Tibial nerve (tissue), 3 donors: Measurements from ENCODE around the gene SMARCD2.

ENCODE experiments used
- CTCF ChIP-seq, 5 experiments: fragments of 200-600 bp in 3 of 5; fragments of 450-650 bp in 2 of 5; sonication (generic) in 3 of 5; IDR thresholded peaks; one replicate each; pipeline ENCODE4 v1.5.1; 2016 to 2019; ENCODE audit warnings: antibody characterized with exemption in 5 of 5, mild to moderate bottlenecking in 3 of 5, moderate library complexity in 2 of 5
- POLR2A ChIP-seq, 2 donors: fragments of 450-650 bp; IDR thresholded peaks; one replicate each; pipeline ENCODE4 v1.6.1; 2017; ENCODE audit warnings: antibody characterized with exemption in 2 of 2, mild to moderate bottlenecking in 2 of 2, moderate library complexity in 2 of 2

GRCh38 chr17:63800783-63801182 lies 41.7 kb downstream of the SMARCD2 start:
- TF ChIP-seq CTCF (IDR thresholded peaks at IDR 0.05) (no peak), POLR2A (IDR thresholded peaks at IDR 0.05) (no peak)
